ENCODE data around the gene RNF224.

RNF224 gene

GRCh38 chr9:137227853-137228505, 677 bp downstream of the RNF224 start:
- peak overlapping the region; percentile 97 for H3K27ac ChIP-seq
- no peak for TF ChIP-seq CTCF (conservative IDR thresholded peaks at IDR 0.05)

GRCh38 chr9:137228506-137228967, 1.2 kb downstream of the RNF224 start:
- TF ChIP-seq CTCF (conservative IDR thresholded peaks at IDR 0.05): no peak
- H3K27ac ChIP-seq: peak overlapping the region; percentile 97; the same call in 1 of the 2 replicates

GRCh38 chr9:137228968-137229896, 1.9 kb downstream of the RNF224 start:
- peak overlapping the region; percentile 97; the same call in 1 of the 2 replicates for H3K27ac ChIP-seq

GRCh38 chr9:137229903-137230704, 2.8 kb downstream of the RNF224 start:
- TF ChIP-seq CTCF (conservative IDR thresholded peaks at IDR 0.05): no peak

More at GRCh38 chr9:137228968-137229896, 1.9 kb downstream of the RNF224 start:
- TF ChIP-seq CTCF (conservative IDR thresholded peaks at IDR 0.05): no peak

GRCh38 chr9:137230705-137231371, 3.5 kb downstream of the RNF224 start, which contains the start of gene SLC34A3:
Gene SLC34A3, plus strand, starts transcription at chr9:137230901. Its CDS starts 802 bp downstream, at chr9:137231703.
- H3K27ac ChIP-seq: no peak within 1 kb of the TSS
- no peak for TF ChIP-seq CTCF (conservative IDR thresholded peaks at IDR 0.05)

More at GRCh38 chr9:137229903-137230704, 2.8 kb downstream of the RNF224 start:
- no peak overlapping the region for H3K27ac ChIP-seq

- no peak for TF ChIP-seq CTCF (conservative IDR thresholded peaks at IDR 0.05)
Measured at GRCh38 chr9:137231372-137232039, 4.2 kb downstream of the RNF224 start.

More at GRCh38 chr9:137231372-137232039, 4.2 kb downstream of the RNF224 start:
- H3K27ac ChIP-seq: no peak overlapping the region
